Lower lobe of right lung (tissue), 2 donors: ENCODE data around the gene NOTCH3. TPM values are rescaled to one million over a fixed set of nuclear protein-coding genes. Genes with fewer than 3 reads are reported as not detected.

Source experiments
- ATAC-seq, 2 donors: fragments of 200-7000 bp; cut with Tn5 transposase; one replicate each; pipeline ENCODE4 v1.9.1; 2020 to 2022; ENCODE audit warnings: mild to moderate bottlenecking in 2 of 2, moderate library complexity in 2 of 2
- DNase-seq: peaks from one replicate; pipeline ENCODE4 v3.0.0-alpha.2; 2020
- H3K27ac ChIP-seq: fragments of 200-600 bp; one replicate; pipeline ENCODE4 v1.8.0; 2022
- H3K27me3 ChIP-seq: fragments of 200-600 bp; one replicate; pipeline ENCODE4 v1.8.0; 2022; ENCODE audit warnings: low read depth
- H3K36me3 ChIP-seq: fragments of 200-600 bp; one replicate; pipeline ENCODE4 v1.8.0; 2022; ENCODE audit warnings: mild to moderate bottlenecking
- H3K4me1 ChIP-seq: fragments of 200-600 bp; one replicate; pipeline ENCODE4 v1.8.0; 2022
- H3K4me3 ChIP-seq: fragments of 200-600 bp; one replicate; pipeline ENCODE4 v1.8.0; 2022; ENCODE audit warnings: mild to moderate bottlenecking
- H3K9me3 ChIP-seq: fragments of 200-600 bp; one replicate; pipeline ENCODE4 v1.8.0; 2022
- CTCF ChIP-seq: fragments of 200-600 bp; IDR thresholded peaks from one replicate; pipeline ENCODE4 v1.8.0; 2022; ENCODE audit warnings: antibody characterized with exemption, mild to moderate bottlenecking
- intact Hi-C: fragments of 100-400 bp; cut with DNase I; formaldehyde crosslinking; loops from one replicate; pipeline ENCODE4 v1.11.0; 2022
- total RNA-seq: library from RNA; stranded (reverse); fragmentation: NEBNext Ultra II Directional; extraction: Animal tissue kit (Norgen Biotek cat#: 25700); gene quantifications from one replicate; pipeline ENCODE4 v1.2.1, GENCODE V29; 2021
- donor health status: DM: no; HTN: yes; CAD: no; lungs with severe emphysema.

Gene NOTCH3
- total RNA-seq, 1 donor from 2014 or later, result 52.7 TPM

GRCh38 chr19:15166700-15167099, 34.1 kb downstream of the NOTCH3 start:
- Histone ChIP-seq H3K27me3 (no peaks in the 10 kb centered on the region), H3K36me3 (peaks cover 18% of the 10 kb centered on the region), H3K4me3 (no peak overlapping the region), H3K27ac (no peak overlapping the region), H3K4me1 (no peaks in the 10 kb centered on the region), H3K9me3 (peaks cover 7% of the 10 kb centered on the region)
- intact Hi-C loops, result no loop called here
- no peak for DNase-seq
- no peak for ATAC-seq
- no peak for TF ChIP-seq CTCF

GRCh38 chr19:15161028-15161984, 39.5 kb downstream of the NOTCH3 start:
- Histone ChIP-seq H3K27me3 (no peaks in the 10 kb centered on the region), H3K27ac (no peak overlapping the region), H3K9me3 (peaks cover 7% of the 10 kb centered on the region), H3K36me3 (peaks cover 22% of the 10 kb centered on the region), H3K4me3 (no peak overlapping the region), H3K4me1 (no peaks in the 10 kb centered on the region)
- intact Hi-C loops, result no loop called here
- TF ChIP-seq CTCF, result no peak
- DNase-seq (no peak), ATAC-seq (peak; percentile 26 to 33)

- H3K9me3 ChIP-seq, result no peaks in the 10 kb centered on the region
- H3K36me3 ChIP-seq, result peaks cover 14% of the 10 kb centered on the region
- H3K27ac ChIP-seq, result no peak overlapping the region
- ATAC-seq (no peak), DNase-seq (no peak)
- H3K4me1 ChIP-seq, result no peaks in the 10 kb centered on the region
- H3K27me3 ChIP-seq, result no peaks in the 10 kb centered on the region
- no peak for TF ChIP-seq CTCF
- no peak overlapping the region for H3K4me3 ChIP-seq
- intact Hi-C loops, result no loop called here
These were observed 41.5 kb downstream of the NOTCH3 start for GRCh38 chr19:15159251-15159650.

- intact Hi-C loops, result no loop called here
- Histone ChIP-seq H3K27ac (no peak overlapping the region), H3K27me3 (peaks cover 5% of the 10 kb centered on the region), H3K4me1 (no peaks in the 10 kb centered on the region), H3K36me3 (peaks cover 6% of the 10 kb centered on the region), H3K4me3 (no peak overlapping the region), H3K9me3 (no peaks in the 10 kb centered on the region)
- ATAC-seq, result no peak
- no peak for DNase-seq
- no peak for TF ChIP-seq CTCF
These were observed 44.4 kb downstream of the NOTCH3 start for GRCh38 chr19:15156391-15156790.

- no peak overlapping the region for H3K4me3 ChIP-seq
- no peaks in the 10 kb centered on the region for H3K36me3 ChIP-seq
- no peaks in the 10 kb centered on the region for H3K4me1 ChIP-seq
- H3K27ac ChIP-seq, result no peak overlapping the region
- peaks cover 5% of the 10 kb centered on the region for H3K27me3 ChIP-seq
- no peak for TF ChIP-seq CTCF
- no peaks in the 10 kb centered on the region for H3K9me3 ChIP-seq
- intact Hi-C loops, result no loop called here
- DNase-seq, result no peak
- no peak for ATAC-seq
These were observed 45.5 kb downstream of the NOTCH3 start for GRCh38 chr19:15155296-15155695.
